GM19438 (cell line): Measurements from ENCODE around the gene CES2.
"Not testable (repeated sequence)": the region's sequence is repeated elsewhere in the genome, so short reads cannot be mapped to it uniquely, and the experiment has no call there.

Experiments
- ATAC-seq: cut with Tn5 transposase; IDR thresholded peaks from one replicate; pipeline ENCODE4 v1.9.1; 2021; ENCODE audit warnings: low read depth; ENCODE audit not compliant: unreplicated experiment

Gene CES2

GRCh38 chr16:66950971-66951790 is 15.9 kb downstream of the CES2 start:
- no peak for ATAC-seq

GRCh38 chr16:66952430-66953110 is 17.3 kb downstream of the CES2 start:
- no peak for ATAC-seq

DNA sequence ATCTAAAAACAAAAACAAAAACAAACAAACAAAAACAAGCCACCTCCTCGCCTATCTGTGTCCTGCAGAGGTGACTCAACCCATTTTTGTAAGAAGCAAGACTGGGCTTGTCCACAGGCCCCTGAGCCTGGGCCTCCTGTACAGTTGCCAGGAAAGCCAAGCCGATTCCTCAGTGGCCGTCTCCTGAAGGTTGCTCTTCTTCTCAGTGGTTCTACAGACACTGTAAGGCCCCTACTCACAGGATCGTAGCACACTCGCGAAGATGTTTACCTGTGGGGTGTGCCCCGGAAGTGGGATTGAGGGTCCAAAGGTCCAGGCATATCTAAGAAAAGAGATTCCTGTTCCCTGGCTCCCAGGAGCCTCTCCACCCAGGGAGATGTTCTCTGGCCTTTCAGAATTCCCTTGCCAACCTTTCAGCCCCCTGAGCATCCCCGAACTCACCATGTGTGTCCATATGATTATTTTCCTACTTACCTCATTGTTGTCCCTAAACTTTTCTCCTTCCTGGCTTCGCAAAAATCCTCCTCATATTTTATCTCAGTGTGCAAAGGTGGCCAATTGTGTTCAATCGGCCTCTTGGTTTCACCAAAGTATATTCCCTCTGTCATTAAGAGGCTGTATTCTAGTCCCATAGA is 18.3 kb downstream of the CES2 start:
- ATAC-seq = no peak

DNA sequence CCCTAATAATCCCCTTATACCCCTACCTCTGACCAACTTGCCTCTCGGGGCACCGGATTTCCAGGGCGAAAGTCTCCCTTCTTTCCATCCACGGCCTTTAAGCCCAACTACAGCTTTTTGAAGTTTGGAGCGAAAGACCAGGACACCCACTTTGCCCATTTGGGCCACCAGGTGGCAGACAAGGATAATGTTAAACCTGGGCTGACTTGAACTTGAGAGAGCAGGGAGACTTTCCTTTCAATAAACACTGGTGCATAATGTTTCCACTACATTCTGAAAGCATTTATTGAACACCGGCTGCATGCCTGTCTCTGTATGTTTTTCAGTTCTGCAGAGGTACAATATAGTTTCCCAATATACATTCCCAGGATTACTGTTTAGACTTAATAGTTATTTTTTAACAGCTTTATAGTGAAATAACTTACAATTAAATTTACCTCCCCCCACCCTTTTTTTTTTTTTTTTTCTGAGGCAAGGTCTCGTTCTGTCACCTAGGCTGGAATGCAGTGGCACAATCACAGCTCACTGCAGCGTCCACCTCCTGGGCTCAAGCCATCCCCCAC is 18.9 kb downstream of the CES2 start:
- ATAC-seq = no peak

DNA sequence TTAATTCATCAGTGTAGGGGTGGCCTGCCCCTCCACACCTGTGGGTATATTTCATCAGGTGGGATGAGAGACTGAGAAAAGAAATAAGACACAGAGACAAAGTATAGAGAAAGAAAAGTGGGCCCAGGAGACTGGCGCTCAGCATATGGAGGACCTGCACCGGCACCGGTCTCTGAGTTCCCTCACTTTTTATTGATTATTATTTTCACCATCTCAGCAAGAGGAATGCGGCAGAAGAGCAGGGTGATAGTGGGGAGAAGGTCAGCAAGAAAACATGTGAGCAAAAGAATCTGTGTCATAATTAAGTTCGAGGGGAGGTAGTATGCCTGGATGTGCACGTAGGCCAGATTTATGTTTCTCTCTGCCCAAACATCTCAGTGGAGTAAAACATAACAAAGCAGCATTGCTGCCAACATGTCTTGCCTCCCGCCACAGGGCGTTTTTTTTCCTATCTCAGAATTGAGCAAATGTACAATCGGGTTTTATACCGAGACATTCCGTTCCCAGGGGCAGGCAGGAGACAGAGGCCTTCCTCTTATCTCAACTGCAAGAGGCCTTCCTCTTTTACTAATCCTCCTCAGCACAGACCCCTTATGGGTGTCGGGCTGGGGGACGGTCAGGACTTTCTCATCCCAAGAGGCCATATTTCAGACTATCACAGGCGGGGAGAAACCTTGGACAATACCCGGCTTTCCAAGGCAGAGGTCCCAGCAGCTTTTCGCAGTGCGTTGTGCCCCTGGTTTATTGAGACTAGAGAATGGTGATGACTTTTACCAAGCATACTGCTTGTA is 20.2 kb downstream of the CES2 start:
- not testable (repeated sequence) for ATAC-seq

- not testable (repeated sequence) for ATAC-seq
These were observed 20.8 kb downstream of the CES2 start for GRCh38 chr16:66956154-66956457.

DNA sequence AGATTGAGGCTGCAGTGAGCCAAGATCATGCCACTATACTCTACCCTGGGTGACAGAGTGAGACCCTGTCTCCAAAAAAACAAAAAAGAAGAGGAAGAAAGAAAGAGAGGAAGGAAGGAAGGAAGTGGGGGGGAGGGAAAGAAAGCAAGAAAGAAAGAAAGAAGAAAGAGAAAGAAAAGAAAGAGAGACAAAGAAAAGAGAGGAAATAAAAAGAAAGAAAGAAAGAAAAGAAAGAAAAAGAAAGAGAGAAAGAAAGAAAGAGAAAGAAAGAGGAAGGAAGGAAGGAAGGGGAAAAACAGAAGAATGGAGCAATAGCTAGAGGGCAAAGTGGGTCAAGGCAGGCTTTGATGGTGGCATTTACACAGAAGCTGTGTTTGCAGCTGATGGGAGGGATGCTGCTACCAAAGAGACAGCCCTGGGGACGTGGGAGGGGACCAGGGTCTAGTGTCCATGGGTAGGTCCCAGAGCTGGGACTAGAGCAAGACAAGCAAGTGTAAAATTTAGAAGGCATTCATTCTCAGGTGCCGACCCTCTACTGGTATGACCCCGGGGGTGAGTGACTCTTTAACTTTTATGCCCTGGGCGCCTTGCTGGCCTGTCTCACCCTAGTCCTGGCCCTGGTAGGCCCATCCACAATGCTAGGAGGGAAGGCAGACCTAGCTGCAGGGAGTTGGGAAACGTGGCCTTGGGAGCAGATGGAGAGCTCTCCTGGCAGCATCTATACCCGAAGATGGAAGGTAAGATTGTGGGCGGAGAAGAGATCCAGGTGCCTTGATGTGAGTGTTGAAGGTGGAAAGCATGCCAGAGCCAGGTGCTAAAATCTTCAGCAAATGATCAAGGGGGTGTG is 23.8 kb downstream of the CES2 start:
- no peak for ATAC-seq

- no peak for ATAC-seq
These were observed 24.4 kb downstream of the CES2 start for GRCh38 chr16:66959704-66960161.

DNA sequence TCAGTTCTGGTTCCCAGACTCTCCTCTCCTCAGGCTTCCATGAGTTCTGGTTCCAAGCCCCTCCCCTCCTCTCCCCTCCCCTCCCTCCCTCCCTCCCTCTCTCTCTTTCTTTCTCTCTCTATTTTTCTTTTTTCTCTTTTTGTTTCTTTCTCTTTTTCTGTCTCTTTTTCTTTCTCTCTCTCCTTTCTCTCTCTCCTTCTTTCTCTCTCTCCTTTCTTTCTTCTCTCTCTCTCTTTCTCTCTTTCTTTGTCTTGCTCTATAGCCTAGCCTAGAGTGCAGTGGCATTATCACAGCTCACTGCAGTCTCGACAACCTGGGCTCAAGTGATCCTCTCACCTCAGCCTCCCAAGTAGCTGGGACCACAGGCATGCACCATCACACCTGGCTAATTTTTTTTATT is 25.0 kb downstream of the CES2 start:
- ATAC-seq = no peak

DNA sequence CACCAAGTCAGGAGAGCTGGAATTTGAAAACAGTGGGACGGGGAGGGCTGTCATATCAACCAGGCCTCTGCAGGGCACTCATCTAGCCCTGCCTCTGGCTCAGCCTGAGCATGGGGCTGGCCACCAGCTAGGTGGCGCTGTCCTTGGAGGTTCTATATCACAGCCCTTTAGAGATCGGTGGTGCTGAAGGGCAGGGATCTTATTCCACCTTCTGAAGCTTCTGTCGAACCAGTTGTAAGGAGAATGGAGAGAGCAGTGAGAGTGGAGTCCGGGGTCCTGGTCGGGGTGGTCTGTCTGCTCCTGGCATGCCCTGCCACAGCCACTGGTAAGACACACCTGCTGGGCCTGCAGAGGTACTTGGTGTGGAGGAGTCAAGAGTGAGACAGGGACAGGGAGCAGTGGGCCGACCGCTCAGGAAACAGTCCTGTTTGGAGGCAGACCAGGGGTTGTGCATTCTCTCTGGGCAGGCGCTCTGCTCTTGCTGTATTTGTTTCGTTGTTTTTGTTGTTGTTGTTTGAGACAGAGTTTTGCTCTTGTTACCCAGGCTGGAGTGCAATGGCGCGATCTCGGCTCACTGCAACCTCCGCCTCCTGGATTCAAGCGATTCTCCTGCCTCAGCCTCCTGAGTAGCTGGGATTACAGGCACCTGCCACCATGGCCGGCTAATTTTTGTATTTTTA is 25.9 kb downstream of the CES2 start, which contains the start of gene CES3:
Gene CES3, plus strand, starts transcription at position 202 of the 680 bp plus-strand sequence. Its CDS starts 42 bp downstream, at position 244.
- no peak for ATAC-seq

GRCh38 chr16:66961914-66962313 is 26.6 kb downstream of the CES2 start:
- ATAC-seq = no peak

GRCh38 chr16:66964049-66964448 is 28.7 kb downstream of the CES2 start:
- no peak for ATAC-seq

DNA sequence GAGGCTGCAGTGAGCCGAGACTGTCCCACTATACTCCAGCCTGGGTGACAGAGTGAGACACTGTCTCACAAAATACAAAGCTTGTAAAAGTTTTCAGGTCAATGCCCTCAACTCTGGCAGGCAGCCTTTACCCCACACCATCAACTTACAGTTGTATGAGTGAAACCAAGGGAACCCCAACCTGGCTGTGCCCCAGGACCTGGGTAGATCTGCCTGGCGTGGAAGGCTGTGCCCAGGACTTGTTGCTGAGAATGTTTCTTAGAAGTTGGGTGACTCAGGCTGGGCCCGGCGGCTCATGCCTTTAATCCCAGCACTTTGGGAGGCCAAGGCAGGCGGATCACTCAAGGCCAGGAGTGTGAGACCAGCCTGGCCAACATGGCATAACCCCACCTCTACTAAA is 33.5 kb downstream of the CES2 start:
- ATAC-seq = no peak

- ATAC-seq = no peak
These were observed 35.7 kb downstream of the CES2 start for GRCh38 chr16:66970775-66971720.

DNA sequence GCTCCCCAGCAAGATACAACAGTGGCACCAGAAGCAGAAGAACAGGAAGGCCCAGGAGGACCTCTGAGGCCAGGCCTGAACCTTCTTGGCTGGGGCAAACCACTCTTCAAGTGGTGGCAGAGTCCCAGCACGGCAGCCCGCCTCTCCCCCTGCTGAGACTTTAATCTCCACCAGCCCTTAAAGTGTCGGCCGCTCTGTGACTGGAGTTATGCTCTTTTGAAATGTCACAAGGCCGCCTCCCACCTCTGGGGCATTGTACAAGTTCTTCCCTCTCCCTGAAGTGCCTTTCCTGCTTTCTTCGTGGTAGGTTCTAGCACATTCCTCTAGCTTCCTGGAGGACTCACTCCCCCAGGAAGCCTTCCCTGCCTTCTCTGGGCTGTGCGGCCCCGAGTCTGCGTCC is 37.7 kb downstream of the CES2 start:
- no peak for ATAC-seq

DNA sequence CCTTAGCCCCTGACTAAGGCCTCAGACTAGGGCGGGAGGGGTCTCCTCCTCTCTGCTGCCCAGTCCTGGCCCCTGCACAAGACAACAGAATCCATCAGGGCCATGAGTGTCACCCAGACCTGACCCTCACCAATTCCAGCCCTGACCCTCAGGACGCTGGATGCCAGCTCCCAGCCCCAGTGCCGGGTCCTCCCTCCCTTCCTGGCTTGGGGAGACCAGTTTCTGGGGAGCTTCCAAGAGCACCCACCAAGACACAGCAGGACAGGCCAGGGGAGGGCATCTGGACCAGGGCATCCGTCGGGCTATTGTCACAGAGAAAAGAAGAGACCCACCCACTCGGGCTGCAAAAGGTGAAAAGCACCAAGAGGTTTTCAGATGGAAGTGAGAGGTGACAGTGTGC is 38.4 kb downstream of the CES2 start:
- ATAC-seq = no peak

GRCh38 chr16:66974156-66974931 is 39.0 kb downstream of the CES2 start:
- not testable (repeated sequence) for ATAC-seq
